ENCODE results near the gene LSM6.

The LSM6 gene

DNA sequence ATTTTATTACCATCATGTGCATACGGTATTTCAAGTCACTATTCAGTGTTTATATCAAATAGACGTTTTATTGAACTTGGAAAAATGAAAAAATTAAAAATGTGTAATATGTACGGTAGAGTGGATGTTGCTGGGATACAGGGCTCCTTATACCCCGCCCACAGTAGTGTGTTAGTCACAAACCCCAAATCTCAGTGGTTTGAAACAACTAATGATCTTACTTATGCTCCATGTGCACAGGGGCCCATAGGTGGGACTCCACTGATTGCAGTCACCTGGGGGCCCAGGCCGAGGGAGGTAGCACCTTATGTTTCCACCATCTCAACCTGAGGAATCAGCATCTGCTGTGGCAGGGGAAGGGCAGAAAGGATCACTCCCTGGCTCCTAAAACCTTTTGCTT is 18.1 kb downstream of the LSM6 start:
- Histone ChIP-seq H3K27me3 (ENCODE audit: low read length) (no peaks in the 10 kb centered on the region), H3F3A (ENCODE audit: insufficient read depth) (no peaks in the 10 kb centered on the region), H3K27ac (ENCODE audit: low read depth, low read length) (no peak overlapping the region), H3K9ac (ENCODE audit: low read length) (no peak overlapping the region), H3K4me2 (ENCODE audit: low read depth, low read length, poor library complexity, severe bottlenecking) (no peak overlapping the region), H3K9me3 (ENCODE audit: insufficient read depth, low read length) (no peaks in the 10 kb centered on the region), H2AFZ (ENCODE audit: low read depth, low read length, severe bottlenecking) (no peak overlapping the region), H4K20me1 (ENCODE audit: low read depth, low read length) (no peaks in the 10 kb centered on the region), H3K4me3 (ENCODE audit: insufficient read depth, low read length, poor library complexity, severe bottlenecking) (no peak overlapping the region), H3K79me2 (ENCODE audit: insufficient read depth, low read length) (no peaks in the 10 kb centered on the region), H3K9me2 (replicated peaks; ENCODE audit: insufficient read depth, low read length) (no peaks in the 10 kb centered on the region), H3K36me3 (ENCODE audit: low read length) (peaks cover 19% of the 10 kb centered on the region)
- no peak for TF ChIP-seq EZH2phosphoT487 (conservative IDR thresholded peaks at IDR 0.05; ENCODE audit: low read length)
- TF ChIP-seq, protein P1, sequence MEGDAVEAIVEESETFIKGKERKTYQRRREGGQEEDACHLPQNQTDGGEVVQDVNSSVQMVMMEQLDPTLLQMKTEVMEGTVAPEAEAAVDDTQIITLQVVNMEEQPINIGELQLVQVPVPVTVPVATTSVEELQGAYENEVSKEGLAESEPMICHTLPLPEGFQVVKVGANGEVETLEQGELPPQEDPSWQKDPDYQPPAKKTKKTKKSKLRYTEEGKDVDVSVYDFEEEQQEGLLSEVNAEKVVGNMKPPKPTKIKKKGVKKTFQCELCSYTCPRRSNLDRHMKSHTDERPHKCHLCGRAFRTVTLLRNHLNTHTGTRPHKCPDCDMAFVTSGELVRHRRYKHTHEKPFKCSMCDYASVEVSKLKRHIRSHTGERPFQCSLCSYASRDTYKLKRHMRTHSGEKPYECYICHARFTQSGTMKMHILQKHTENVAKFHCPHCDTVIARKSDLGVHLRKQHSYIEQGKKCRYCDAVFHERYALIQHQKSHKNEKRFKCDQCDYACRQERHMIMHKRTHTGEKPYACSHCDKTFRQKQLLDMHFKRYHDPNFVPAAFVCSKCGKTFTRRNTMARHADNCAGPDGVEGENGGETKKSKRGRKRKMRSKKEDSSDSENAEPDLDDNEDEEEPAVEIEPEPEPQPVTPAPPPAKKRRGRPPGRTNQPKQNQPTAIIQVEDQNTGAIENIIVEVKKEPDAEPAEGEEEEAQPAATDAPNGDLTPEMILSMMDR (IDR thresholded peaks at IDR 0.05; ENCODE audit: insufficient read depth, low read length, poor library complexity, severe bottlenecking), result no peak

DNA sequence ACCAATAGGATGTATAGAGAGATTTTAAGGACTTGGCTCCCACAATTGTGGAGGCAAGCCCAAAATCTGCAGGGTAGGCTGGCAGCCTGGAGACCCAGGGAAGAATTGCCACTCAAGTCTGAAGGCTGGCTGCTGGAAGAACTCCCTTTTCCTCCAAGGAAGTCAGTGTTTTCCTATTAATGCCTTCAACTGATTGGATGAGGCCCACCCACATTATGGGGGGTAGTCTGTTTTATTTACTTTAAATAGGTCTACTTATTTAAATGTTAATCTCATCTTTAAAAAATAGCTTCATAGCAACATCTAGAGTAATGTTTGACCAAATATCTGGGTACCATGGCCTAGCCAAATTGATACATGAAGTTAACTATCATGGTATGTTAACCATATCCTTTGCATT is 18.7 kb downstream of the LSM6 start:
- H3K27me3 ChIP-seq (ENCODE audit: low read length), result no peaks in the 10 kb centered on the region
- H3K4me2 ChIP-seq (ENCODE audit: low read depth, low read length, poor library complexity, severe bottlenecking), result no peak overlapping the region
- no peaks in the 10 kb centered on the region for H3K9me2 ChIP-seq (replicated peaks; ENCODE audit: insufficient read depth, low read length)
- peaks cover 16% of the 10 kb centered on the region for H3K36me3 ChIP-seq (ENCODE audit: low read length)
- H3K9ac ChIP-seq (ENCODE audit: low read length), result no peak overlapping the region
- H3K4me3 ChIP-seq (ENCODE audit: insufficient read depth, low read length, poor library complexity, severe bottlenecking), result no peak overlapping the region
- no peaks in the 10 kb centered on the region for H4K20me1 ChIP-seq (ENCODE audit: low read depth, low read length)
- H3K27ac ChIP-seq (ENCODE audit: low read depth, low read length), result no peak overlapping the region
- no peaks in the 10 kb centered on the region for H3F3A ChIP-seq (ENCODE audit: insufficient read depth)
- H3K79me2 ChIP-seq (ENCODE audit: insufficient read depth, low read length), result no peaks in the 10 kb centered on the region
- H3K9me3 ChIP-seq (ENCODE audit: insufficient read depth, low read length), result no peaks in the 10 kb centered on the region
- H2AFZ ChIP-seq (ENCODE audit: low read depth, low read length, severe bottlenecking), result no peak overlapping the region
- TF ChIP-seq EZH2phosphoT487 (conservative IDR thresholded peaks at IDR 0.05; ENCODE audit: low read length), result no peak
- TF ChIP-seq, protein P1 (IDR thresholded peaks at IDR 0.05; ENCODE audit: insufficient read depth, low read length, poor library complexity, severe bottlenecking), result no peak

DNA sequence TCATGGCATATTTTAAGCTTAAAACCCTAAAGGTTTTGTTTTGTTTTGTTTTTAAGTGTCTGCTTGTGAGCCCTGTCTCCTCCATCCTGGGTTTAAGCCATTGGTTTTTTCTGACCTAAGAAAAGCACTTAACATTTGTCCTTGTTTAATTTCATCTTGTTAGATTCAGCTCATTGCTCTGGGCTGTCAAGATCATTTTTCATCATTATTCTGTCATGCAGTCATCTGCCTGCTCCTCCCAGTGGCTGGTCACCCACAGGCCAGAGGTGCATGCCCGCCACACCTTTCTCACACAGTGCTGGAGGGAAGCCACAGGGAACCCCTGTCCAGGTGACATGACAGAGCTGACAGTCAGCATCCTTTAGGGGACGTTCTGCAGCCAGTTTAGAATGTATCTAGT is 27.1 kb downstream of the LSM6 start:
- Histone ChIP-seq H3K9me2 (replicated peaks; ENCODE audit: insufficient read depth, low read length) (no peaks in the 10 kb centered on the region), H3K27ac (ENCODE audit: low read depth, low read length) (no peak overlapping the region), H3K79me2 (ENCODE audit: insufficient read depth, low read length) (no peaks in the 10 kb centered on the region), H3K4me3 (ENCODE audit: insufficient read depth, low read length, poor library complexity, severe bottlenecking) (no peak overlapping the region), H3K27me3 (ENCODE audit: low read length) (no peaks in the 10 kb centered on the region), H3K9ac (ENCODE audit: low read length) (no peak overlapping the region), H3F3A (ENCODE audit: insufficient read depth) (no peaks in the 10 kb centered on the region), H3K4me2 (ENCODE audit: low read depth, low read length, poor library complexity, severe bottlenecking) (no peak overlapping the region), H2AFZ (ENCODE audit: low read depth, low read length, severe bottlenecking) (no peak overlapping the region), H4K20me1 (ENCODE audit: low read depth, low read length) (no peaks in the 10 kb centered on the region), H3K36me3 (ENCODE audit: low read length) (no peaks in the 10 kb centered on the region; the same call in 1 of the 2 replicates), H3K9me3 (ENCODE audit: insufficient read depth, low read length) (no peaks in the 10 kb centered on the region)
- TF ChIP-seq EZH2phosphoT487 (conservative IDR thresholded peaks at IDR 0.05; ENCODE audit: low read length), result no peak
- TF ChIP-seq, protein P1 (IDR thresholded peaks at IDR 0.05; ENCODE audit: insufficient read depth, low read length, poor library complexity, severe bottlenecking), result no peak

Measured in SU-DHL-6 (cell line).